DMS153 (cell line): ENCODE results near the gene CFL1.

Source experiments
- DNase-seq: peaks from one replicate; lab custom pipeline; 2025; lab: John Stamatoyannopoulos, UW

CFL1 gene

DNA sequence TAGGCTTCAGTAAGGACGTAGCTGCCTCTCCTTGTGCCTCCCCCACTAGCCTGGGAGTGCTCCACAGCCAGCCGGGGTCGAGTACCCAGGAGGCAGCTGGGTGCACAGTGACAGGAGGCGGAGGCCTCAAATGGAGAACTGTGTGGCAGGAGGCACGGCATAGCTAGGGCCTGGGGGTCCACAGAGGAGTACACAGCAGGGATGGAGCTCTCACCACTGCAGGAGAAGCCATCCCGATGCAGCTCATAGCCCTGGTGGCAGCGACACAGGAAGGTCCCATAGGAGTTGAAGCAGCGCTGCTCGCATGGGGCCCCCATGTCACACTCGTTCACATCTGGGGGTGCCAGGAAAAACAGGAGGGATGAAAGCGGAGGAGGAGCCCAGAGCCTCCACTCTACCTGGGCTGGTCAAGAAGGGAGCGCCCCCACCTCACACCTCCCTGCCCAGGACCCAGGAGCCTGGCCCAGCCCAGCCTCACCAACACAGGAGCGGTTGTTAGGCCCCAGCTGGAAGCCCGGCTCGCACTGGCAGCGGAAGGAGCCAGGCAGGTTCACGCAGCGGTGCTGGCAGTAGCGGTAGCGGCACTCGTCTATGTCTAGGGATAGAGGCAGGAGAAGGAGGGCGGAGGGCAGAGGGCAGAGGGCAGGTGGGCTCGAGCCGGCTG, 11.8 kb upstream of the CFL1 start:
- DNase-seq = no peak

DNA sequence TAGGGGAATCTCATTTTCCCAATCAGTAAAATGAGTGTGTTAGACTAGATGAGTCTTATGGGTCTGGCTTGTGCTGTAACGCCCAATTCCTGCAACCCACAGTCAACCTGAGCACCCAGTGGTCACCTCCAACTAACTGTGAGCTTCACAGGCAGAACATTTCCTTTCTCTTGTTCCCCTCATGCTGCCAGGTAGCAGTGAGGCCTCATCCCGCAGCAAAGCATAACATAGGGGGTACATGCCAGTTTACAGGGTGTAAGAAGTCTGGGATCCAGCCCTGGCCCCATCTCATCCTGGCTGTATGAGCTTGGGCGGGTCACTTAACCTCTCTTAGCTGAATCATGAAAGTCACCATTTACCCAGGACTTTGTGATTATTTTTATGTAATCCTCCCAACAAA, 10.9 kb upstream of the CFL1 start:
- no peak for DNase-seq

- no peak for DNase-seq
Observed at GRCh38 chr11:65868076-65868667, 10.2 kb upstream of the CFL1 start.

DNA sequence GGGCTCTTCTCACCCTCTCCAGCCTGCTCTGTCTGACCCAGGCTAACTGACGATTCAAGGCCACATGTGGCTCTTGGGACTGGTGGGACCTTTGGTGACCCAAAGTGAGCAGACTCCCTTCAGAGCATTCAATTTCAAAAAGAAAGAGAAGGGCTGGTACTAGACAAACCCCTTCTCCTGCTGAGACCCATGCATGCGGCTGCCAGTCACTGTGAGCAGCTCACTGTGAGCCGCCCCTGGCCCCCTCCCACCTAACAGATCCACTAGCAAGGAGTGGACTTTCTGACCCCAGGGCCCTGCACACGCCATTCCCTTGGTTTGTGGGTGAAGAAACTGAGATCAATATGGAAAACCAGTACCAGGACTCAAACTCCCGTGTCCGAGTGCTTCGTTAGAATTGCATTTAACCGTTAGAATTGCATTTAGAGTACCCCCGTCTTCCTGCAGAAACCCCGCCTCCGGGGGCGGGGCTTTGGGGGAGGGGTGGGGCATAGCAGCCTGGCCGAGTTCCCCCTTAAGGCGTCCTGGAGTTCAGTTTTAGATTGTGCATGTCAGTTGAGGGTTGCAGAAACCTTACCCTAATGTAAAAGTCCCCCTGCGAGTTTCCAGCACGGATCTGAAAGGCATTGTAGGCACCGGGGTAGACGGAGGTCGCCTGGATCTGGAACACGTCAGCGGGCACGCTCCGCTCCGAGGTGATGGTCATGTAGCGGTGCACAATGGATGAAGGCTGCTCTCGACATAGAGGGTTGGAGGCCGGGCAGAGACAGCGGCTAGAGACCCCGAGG, 9.5 kb upstream of the CFL1 start:
- no peak for DNase-seq

DNA sequence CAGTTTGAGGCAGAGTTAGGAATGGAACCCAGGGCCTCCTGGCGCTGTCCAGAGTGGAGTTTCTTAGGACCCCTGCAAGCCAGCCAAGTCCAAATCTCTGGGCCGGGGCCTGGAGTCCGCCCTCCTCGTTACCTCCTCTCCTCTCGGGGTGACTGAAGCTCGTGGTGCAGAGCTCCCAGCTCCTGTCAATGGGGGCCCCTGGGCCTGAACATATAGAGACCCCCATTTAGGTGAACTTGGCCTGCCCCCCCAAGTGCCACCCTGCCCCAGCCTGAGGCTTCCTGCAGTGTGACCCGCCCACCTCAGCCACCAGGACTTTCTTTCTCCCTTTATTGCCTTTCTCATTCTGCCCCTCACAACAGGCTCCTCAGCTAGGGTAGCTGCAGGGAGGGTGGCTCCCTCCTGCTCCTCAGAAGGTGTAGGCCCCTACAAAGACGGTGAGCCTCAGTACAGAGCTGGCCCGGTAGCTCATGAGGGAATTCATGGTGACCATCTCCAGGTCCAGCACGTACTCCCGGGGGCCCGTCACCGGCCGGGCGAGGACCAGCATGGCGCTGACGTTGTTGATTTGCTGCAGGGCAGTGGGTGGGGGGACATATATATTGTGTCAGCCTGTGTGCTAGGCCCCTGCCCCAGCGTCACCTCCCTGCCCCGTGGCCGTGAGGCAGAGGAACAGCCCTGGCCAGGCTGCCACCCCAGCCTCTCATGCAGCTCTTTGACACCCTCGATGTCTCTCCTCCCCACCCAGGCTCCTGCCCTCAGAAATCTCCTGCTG, 8.7 kb upstream of the CFL1 start:
- DNase-seq = no peak

DNA sequence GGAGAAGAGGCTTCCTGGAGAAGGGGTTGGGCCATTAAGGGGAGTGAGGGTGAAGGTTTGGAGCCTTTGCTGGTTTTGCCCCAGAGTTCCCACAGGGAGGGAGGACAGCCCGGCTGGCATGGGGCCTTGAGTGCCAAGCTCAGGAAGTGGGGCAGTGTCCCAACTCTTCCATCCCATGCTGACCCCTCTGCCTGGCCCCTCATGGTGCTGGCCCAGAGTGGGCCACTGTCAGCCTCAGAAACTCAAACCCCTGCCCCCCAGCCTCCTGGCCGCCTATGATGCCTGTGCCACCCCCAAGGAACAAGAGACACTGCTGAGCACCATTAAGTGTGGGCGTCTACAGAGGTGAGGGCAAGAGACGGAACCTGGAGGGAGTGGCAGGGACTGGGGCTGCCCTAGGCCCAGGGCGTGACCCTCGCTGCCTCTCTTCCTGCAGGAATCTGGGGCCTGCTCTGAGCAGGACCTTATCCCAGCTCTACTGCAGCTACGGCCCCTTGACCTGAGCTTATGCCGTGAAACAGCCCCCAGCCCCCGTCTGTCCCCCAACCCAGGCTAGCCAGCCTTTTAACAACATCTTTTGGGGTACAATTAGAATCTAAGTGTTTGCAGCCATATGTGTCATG, 7.7 kb upstream of the CFL1 start:
- no peak for DNase-seq

DNA sequence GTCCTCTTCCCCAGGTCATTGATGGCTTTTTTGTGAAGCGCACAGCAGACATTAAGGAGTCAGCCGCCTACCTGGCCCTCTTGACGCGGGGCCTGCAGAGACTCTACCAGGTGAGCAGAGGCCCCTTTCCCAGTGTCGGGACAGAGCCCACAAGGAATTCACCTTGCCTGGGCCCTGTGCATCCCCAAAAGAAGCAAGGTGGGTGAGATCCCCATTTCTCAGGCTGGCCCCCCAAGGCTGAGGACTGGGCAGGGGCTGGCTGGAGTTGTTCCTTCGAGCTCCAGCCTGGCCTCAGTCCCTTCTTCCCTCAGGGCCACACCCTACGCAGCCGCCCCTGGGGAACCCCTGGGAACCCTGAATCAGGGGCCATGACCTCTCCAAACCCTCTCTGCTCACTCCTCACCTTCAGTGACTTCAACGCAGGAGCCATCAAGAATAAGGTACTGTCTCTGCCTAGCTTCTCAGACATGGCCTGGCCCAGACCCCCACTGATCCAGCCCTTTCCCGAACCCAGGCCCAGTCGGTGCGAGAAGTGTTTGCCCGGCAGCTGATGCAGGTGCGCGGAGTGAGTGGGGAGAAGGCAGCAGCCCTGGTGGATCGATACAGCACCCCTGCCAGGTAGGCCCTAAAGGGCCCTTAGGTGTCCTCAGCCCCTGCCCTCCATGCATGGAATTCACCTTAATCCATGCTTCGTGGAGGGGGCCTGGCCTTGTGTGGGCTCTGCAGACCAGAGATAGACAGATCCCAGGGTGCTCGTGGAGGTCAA, 6.9 kb upstream of the CFL1 start:
- no peak for DNase-seq

GRCh38 chr11:65863889-65864705, 6.1 kb upstream of the CFL1 start:
- no peak for DNase-seq

DNA sequence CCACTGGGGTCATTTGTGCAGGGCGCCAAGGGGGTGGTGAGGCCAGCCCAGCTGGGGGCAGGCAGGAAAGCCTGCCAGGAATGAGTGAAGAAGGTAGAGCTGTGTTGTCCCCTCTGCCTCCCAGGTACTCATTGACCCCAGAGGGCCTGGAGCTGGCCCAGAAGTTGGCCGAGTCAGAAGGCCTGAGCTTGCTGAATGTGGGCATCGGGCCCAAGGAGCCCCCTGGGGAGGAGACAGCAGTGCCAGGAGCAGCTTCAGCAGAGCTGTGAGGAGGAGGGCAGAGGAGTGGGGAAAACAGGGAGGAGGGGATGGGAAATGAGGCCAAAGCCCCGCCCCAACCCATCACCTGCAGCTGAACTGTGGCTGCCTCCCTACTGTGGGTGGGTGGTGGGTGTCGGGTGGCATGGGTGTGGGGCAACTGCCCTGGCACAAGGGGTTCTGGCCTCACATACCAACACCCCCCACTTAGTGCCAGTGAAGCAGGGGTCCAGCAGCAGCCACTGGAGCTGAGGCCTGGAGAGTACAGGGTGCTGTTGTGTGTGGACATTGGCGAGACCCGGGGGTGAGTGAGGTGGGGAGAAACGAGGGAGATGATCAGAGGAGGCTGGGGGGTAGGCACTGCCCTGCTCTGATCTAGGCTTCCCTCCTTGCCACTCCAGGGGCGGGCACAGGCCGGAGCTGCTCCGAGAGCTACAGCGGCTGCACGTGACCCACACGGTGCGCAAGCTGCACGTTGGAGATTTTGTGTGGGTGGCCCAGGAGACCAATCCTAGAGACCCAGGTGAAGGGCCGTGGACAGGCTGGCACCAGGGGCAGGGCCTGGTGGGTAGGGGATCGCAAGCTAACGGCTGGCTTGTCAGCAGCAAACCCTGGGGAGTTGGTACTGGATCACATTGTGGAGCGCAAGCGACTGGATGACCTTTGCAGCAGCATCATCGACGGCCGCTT, 5.2 kb upstream of the CFL1 start:
- no peak for DNase-seq

DNA sequence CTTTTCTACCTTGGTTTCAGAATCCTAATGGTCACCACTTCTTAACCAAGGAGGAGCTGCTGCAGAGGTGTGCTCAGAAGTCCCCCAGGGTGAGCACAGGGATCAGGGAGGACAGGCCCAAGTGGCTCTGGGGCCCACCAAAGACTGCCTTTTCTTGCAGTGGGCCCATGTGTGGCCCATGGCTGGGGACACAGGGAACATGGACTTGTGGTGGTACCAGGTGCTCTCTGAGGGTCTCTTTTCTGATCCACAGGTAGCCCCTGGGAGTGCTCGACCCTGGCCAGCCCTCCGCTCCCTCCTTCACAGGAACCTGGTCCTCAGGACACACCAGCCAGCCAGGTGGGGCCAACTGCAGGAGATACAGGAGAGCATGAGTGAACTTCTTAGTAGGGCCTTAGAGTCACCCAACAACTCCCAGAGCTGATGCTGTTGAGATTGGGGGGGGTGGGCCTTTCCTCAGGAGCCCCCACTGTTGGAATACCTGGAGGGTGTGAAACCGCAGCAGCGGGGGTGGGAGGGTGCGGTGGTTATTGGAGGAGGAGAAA, 4.3 kb upstream of the CFL1 start:
- DNase-seq = no peak

- no peak for DNase-seq
Observed at GRCh38 chr11:65861533-65862183, 3.7 kb upstream of the CFL1 start.

- DNase-seq = no peak
Observed at GRCh38 chr11:65861165-65861505, 3.2 kb upstream of the CFL1 start.

DNA sequence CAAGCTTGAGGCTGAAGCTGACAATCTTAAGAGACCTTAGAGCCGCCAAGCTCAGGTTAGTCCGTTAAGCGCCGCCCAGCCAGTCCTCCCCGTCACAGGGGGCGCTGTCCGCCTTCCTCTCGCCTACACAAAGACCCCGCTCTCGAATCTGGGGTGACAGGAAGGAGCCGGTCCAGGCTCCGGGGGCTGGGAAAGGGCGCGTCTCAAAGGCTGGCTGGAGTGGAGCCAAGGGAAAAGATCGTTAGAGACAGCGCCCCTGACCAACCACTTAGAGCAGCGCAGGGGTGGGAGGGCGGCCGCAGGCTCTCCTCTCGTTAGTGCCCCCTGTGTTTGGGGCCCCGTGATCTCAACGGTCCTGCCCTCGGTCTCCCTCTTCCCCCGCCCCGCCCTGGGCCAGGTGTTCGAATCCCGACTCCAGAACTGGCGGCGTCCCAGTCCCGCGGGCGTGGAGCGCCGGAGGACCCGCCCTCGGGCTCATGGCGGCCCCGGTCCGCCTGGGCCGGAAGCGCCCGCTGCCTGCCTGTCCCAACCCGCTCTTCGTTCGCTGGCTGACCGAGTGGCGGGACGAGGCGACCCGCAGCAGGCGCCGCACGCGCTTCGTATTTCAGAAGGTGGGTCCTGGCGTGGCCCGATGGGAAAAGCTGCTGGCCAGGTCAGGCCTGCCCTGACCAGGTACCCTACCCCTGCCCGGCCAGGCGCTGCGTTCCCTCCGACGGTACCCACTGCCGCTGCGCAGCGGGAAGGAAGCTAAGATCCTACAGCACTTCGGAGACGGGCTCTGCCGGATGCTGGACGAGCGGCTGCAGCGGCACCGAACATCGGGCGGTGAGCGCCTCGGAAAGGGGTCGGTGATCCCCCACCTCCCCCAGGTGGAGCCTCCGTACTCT, 2.5 kb upstream of the CFL1 start, which contains the start of gene MUS81:
Gene MUS81 (plus strand): TSS at position 156 of the 887 bp plus-strand sequence. CDS start 321 bp downstream, at position 477.
- DNase-seq = peak; percentile 93

DNA sequence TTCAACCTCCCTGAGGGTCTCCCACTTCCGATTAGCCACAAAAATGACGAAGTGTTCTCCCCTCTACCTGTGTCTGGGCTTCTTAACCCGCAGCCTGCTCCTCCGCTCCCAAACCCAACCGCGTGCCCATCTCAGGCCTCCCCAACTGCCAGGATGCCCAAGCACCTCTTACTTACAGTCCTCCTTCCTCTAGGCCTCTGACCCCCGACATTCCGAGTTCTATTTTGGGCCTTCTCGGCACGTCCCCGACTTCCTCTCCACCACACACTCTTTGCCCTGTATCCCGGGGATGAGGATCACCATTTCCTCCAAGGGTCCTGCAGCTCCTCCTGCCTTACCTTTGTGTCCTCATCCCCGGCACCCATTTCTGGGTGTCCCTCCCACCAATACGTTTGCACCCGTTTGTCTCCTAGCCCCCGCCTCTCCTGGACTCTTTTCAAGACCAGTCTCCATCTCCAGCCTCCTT, 1.9 kb upstream of the CFL1 start:
- no peak for DNase-seq

DNA sequence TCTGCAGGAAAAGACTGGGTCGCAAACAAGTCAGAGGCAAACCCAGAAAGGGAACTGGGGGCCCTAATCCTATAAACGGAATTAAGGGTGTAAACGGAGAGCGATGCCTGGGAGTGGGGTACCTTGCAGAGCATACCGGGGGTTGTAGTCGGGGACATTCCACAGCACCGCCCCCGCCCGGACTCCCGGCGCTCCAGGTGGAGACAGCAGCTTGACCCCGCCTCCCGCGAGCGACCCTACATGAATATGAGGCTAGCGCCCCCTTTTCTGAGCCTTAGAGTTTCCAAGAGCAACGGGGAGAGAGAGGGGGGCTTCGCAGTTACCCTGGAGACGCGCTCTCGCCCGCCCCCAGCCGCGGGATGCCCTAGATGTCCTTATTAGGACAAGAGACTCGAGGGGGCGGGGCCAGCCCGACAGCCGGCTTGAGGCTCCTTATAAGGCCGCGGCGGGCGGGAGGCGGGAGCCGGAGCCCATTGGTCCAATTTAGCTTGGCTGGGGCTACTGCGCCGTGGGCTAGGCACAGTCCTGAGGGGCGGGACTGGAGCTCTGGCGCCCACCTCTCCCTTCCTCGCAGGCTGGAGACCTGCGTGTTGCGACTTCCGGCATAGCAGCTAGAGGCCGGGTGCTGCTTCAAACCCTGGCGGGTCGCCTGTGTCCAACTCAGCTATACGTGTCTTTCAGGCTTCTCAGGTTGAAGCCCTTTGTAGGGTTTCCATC, 1.3 kb upstream of the CFL1 start:
- peak; percentile 98 for DNase-seq

- no peak for DNase-seq
Observed at GRCh38 chr11:65858681-65859087, 704 bp upstream of the CFL1 start.

DNA sequence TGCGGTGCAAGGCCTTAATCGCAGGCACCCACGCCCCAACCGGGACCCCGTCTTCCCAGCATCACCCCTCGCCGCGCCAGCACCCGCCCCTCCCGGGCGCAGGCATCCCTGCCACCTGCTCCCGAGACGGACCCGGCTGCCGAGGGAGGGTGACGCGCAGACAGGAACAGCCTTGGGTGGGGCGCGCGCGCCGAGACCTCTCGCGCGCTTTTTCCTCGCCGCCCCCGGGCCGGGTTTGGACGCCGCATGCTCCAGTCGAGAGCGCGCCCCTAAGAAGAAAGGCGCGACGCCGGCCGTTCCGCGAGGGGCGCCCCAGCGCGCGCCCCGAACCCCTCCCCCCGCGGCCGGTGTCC, 504 bp downstream of the CFL1 start:
- no peak for DNase-seq
